Lower leg skin (tissue), 4 donors: ENCODE data around the gene IYD. TPM values are rescaled to one million over a fixed set of nuclear protein-coding genes. Genes with fewer than 3 reads are reported as not detected.

Experiments used
- DNase-seq, 2 donors: peaks; one replicate each; pipeline ENCODE4 v3.0.0-alpha.2; 2019; ENCODE audit warnings: low spot score in 2 of 2
- H3K4me3 ChIP-seq: fragments of 200-600 bp; sonication (generic); 2 replicates; pipeline ENCODE4 v1.5.1; 2017; ENCODE audit warnings: mild to moderate bottlenecking, low read depth; ENCODE audit not compliant: poor library complexity, severe bottlenecking
- POLR2A ChIP-seq, 2 donors: fragments of 450-650 bp; IDR thresholded peaks; one replicate each; pipeline ENCODE4 v1.6.1; 2016 to 2017; ENCODE audit warnings: antibody characterized with exemption in 2 of 2, mild to moderate bottlenecking in 1 of 2, moderate library complexity in 1 of 2
- WGBS, 2 donors: methylation state at CpG; one replicate each; pipeline ENCODE4 v1.1.5; 2018; 5-methylcytosine and 5-hydroxymethylcytosine counted together
- intact Hi-C: fragments of 100-400 bp; cut with DNase I; formaldehyde crosslinking; loops from one replicate; pipeline ENCODE4 v1.15.0; 2023; ENCODE audit warnings: low total_unique reads
- total RNA-seq, 4 donors: library from RNA; depleted of rRNA; stranded (reverse); fragments of >200 nt; gene quantifications; one replicate each; pipeline ENCODE4 v1.1.0, GENCODE V29; 2016
- TF ChIP-seq, protein P1 (sequence below), 3 donors: fragments of 450-650 bp; IDR thresholded peaks; one replicate each; pipeline ENCODE4 v1.5.1; 2016; ENCODE audit warnings: antibody characterized with exemption in 3 of 3, mild to moderate bottlenecking in 3 of 3, moderate library complexity in 2 of 3

The IYD gene, protein sequence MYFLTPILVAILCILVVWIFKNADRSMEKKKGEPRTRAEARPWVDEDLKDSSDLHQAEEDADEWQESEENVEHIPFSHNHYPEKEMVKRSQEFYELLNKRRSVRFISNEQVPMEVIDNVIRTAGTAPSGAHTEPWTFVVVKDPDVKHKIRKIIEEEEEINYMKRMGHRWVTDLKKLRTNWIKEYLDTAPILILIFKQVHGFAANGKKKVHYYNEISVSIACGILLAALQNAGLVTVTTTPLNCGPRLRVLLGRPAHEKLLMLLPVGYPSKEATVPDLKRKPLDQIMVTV
- 1 to 10 TPM in 2 of 4 donors, under 1 TPM in 2; 0.42 to 3.1 (median 0.99) TPM for total RNA-seq

DNA sequence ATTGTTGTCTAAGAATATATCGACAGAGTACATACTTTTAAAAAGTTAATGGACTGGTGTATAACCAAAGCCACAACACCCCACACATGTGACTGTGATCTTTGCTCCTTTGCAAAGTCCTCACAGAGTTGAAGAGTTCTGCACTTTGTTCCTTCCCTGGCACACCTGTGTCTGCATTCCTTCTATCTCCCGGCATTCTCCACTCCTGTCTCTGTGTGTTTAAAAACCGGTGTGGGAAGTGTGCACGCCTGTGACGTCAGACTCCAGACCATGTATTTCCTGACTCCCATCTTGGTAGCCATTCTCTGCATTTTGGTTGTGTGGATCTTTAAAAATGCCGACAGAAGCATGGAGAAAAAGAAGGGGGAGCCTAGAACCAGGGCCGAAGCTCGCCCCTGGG, at the start of gene IYD:
IYD (plus strand) TSS at position 251 of the 400 bp plus-strand sequence; CDS start at position 271, 20 bp downstream.
- intact Hi-C loops: loop anchor here (10.0 kb wide), 1 partner anchor 1456 kb away; no protein-coding TSS in a partner anchor
- DNase-seq: no peak
- H3K4me3 ChIP-seq: no peak within 1 kb of the TSS
- 64 to 79% methylated on average over 8 of the region's 8 CpGs for WGBS, 2 donors
- TF ChIP-seq, protein P1, sequence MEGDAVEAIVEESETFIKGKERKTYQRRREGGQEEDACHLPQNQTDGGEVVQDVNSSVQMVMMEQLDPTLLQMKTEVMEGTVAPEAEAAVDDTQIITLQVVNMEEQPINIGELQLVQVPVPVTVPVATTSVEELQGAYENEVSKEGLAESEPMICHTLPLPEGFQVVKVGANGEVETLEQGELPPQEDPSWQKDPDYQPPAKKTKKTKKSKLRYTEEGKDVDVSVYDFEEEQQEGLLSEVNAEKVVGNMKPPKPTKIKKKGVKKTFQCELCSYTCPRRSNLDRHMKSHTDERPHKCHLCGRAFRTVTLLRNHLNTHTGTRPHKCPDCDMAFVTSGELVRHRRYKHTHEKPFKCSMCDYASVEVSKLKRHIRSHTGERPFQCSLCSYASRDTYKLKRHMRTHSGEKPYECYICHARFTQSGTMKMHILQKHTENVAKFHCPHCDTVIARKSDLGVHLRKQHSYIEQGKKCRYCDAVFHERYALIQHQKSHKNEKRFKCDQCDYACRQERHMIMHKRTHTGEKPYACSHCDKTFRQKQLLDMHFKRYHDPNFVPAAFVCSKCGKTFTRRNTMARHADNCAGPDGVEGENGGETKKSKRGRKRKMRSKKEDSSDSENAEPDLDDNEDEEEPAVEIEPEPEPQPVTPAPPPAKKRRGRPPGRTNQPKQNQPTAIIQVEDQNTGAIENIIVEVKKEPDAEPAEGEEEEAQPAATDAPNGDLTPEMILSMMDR (IDR thresholded peaks at IDR 0.05): no peak
- TF ChIP-seq POLR2A (IDR thresholded peaks at IDR 0.05): no peak

DNA sequence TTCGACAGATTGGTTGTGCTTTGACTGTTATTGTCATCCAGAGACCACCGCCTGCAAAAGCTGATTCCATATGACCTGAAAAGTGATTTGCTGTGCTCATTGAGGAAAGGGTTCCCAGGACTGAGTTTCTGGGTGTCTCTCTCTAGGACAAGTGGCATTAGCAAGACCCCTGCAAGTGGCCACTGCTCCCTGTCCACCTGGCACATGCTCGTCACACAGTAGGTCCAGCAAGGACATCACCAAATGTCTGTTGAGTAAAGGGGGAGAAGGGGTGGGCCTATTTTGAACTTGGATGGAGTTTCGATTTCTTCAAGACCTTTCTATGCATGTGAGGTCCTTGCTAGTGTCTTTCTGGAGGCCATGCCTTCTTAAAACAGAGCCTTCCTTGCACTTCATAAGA, 48.9 kb upstream of the IYD start:
- WGBS, 2 donors: 95% methylated on average over 4 of the region's 4 CpGs
- no peak overlapping the region for H3K4me3 ChIP-seq
- intact Hi-C loops: no loop called here
- TF ChIP-seq, protein P1 (IDR thresholded peaks at IDR 0.05): no peak
- no peak for TF ChIP-seq POLR2A (IDR thresholded peaks at IDR 0.05)
- DNase-seq: no peak

DNA sequence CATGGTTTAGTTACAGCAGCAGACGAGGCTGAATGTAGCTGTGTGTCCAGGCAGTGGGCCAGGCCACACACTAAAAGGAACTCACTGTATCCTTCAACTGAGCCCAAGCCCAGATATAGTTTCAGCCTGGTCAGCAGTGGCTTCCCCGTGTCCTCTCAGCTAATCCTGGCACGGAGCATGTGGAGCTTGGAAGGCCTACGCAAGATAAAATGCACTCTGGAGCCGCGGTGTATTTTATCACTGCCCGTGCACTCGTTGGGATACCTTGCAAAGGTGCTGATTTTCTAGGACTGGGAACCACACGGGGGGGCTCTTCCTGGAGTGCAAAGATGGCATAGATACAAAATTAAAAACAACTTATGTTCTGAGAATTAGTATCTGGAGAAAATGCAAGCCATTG, 48.4 kb upstream of the IYD start:
- DNase-seq: peak in 1 of 2 donors; percentile 23
- intact Hi-C loops: no loop called here

DNA sequence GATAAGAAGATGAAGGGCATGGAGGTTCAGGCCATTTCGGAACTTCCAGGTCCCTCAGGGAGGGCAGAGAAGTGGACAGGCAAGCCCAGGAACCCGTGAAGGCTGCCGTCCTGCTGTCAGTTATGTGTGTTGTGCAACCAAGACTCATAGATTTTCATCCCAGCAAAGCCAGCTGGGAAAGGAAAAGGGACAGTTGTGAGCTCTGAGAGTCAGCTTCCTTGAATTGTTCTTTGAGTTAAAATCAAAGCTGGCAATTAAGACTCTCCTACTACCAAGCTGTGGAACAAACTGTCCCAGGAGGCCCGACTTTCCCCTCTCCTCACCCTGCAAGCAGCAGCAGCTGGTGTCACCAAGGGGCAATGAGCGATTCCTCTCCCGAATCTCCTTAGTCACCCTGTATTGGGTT, 46.3 kb upstream of the IYD start:
- no peak overlapping the region for H3K4me3 ChIP-seq
- no peak for TF ChIP-seq POLR2A (IDR thresholded peaks at IDR 0.05)
- TF ChIP-seq, protein P1 (IDR thresholded peaks at IDR 0.05): no peak
- WGBS, 2 donors: 76 to 89% methylated on average over 6 of the region's 6 CpGs
- no peak for DNase-seq
- intact Hi-C loops: no loop called here

More for the DNA sequence above, 48.4 kb upstream of the IYD start:
- no peak overlapping the region for H3K4me3 ChIP-seq
- WGBS, 2 donors: 49 to 59% methylated on average over 9 of the region's 9 CpGs
- no peak for TF ChIP-seq POLR2A (IDR thresholded peaks at IDR 0.05)
- TF ChIP-seq, protein P1 (IDR thresholded peaks at IDR 0.05): no peak

DNA sequence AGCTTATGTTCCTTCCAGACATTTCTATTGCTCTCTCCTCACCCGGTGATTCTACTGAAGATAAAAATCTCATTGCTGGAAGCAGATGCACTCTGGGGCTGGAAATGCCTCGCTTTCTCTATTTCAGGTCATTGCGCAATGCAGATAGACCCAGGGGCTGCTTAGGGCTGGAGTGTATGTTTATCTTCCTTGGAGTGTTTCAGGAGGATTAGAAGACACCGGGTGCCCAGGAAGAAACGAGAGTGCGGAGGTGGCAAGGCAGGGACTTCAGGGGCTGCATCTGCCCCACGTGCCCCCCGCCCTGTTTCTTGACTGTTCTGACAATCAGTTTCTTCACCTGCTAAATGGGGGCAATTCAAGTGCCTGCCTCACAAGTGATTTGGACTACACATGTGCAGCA, 45.6 kb upstream of the IYD start:
- 67 to 87% methylated on average over 8 of the region's 8 CpGs for WGBS, 2 donors
- no peak overlapping the region for H3K4me3 ChIP-seq
- intact Hi-C loops: no loop called here
- TF ChIP-seq, protein P1 (IDR thresholded peaks at IDR 0.05): no peak
- no peak for TF ChIP-seq POLR2A (IDR thresholded peaks at IDR 0.05)
- no peak for DNase-seq
